Measurements from ENCODE around the gene CBX5.

DNA sequence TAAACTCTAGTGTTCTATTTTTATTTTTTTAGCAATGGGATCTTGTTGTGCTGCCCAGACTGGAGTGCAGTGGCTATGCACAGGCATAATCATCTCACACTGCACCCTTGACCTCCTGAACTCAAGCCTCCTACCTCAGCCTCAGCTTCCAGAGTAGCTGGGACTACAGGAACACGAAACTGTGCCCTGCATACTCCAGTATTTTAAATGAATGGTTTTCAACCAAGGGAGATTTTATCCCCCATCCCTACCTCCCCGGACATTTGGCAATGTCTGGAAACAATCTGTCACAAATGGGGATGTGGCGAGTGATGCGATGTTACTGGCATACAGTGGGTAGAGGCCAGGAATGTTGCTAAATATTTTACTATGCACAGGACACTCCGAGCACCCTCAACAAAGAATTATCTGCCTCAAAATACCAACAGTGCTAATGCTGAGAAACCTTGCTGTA is 2.1 kb downstream of the CBX5 start:
- TF ChIP-seq ZBTB11 (CRISPR knock-in tag; IDR thresholded peaks at IDR 0.05) (no peak), NFYB (IDR thresholded peaks at IDR 0.05; ENCODE audit: extremely low read depth, insufficient read length) (no peak), FOXM1 (IDR thresholded peaks at IDR 0.05; ENCODE audit: low read depth) (no peak), FOXM1 (CRISPR knock-in tag; IDR thresholded peaks at IDR 0.05; ENCODE audit: low read depth) (no peak), MYC (IDR thresholded peaks at IDR 0.05; ENCODE audit: low read depth, low read length) (no peak), MYC (CRISPR knock-in tag; IDR thresholded peaks at IDR 0.05; ENCODE audit: borderline replicate concordance, low read depth) (no peak), TAF1 (IDR thresholded peaks at IDR 0.05; ENCODE audit: control insufficient read depth, extremely low read depth, insufficient read depth, low read length, severe bottlenecking) (no peak), CREB1 (IDR thresholded peaks at IDR 0.05) (no peak), CREB1 (CRISPR knock-in tag; IDR thresholded peaks at IDR 0.05) (no peak)
- TF ChIP-seq, protein P1, sequence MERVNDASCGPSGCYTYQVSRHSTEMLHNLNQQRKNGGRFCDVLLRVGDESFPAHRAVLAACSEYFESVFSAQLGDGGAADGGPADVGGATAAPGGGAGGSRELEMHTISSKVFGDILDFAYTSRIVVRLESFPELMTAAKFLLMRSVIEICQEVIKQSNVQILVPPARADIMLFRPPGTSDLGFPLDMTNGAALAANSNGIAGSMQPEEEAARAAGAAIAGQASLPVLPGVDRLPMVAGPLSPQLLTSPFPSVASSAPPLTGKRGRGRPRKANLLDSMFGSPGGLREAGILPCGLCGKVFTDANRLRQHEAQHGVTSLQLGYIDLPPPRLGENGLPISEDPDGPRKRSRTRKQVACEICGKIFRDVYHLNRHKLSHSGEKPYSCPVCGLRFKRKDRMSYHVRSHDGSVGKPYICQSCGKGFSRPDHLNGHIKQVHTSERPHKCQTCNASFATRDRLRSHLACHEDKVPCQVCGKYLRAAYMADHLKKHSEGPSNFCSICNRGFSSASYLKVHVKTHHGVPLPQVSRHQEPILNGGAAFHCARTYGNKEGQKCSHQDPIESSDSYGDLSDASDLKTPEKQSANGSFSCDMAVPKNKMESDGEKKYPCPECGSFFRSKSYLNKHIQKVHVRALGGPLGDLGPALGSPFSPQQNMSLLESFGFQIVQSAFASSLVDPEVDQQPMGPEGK (CRISPR knock-in tag; IDR thresholded peaks at IDR 0.05; ENCODE audit: borderline replicate concordance) = no peak
- TF ChIP-seq, protein P2, sequence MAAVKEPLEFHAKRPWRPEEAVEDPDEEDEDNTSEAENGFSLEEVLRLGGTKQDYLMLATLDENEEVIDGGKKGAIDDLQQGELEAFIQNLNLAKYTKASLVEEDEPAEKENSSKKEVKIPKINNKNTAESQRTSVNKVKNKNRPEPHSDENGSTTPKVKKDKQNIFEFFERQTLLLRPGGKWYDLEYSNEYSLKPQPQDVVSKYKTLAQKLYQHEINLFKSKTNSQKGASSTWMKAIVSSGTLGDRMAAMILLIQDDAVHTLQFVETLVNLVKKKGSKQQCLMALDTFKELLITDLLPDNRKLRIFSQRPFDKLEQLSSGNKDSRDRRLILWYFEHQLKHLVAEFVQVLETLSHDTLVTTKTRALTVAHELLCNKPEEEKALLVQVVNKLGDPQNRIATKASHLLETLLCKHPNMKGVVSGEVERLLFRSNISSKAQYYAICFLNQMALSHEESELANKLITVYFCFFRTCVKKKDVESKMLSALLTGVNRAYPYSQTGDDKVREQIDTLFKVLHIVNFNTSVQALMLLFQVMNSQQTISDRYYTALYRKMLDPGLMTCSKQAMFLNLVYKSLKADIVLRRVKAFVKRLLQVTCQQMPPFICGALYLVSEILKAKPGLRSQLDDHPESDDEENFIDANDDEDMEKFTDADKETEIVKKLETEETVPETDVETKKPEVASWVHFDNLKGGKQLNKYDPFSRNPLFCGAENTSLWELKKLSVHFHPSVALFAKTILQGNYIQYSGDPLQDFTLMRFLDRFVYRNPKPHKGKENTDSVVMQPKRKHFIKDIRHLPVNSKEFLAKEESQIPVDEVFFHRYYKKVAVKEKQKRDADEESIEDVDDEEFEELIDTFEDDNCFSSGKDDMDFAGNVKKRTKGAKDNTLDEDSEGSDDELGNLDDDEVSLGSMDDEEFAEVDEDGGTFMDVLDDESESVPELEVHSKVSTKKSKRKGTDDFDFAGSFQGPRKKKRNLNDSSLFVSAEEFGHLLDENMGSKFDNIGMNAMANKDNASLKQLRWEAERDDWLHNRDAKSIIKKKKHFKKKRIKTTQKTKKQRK (IDR thresholded peaks at IDR 0.05; ENCODE audit: borderline replicate concordance, low read depth, low read length) = no peak
